PC-9 (cell line): ENCODE measurements around the gene EXOC3L2.

ENCODE experiments used
- CTCF ChIP-seq: fragments of 200-600 bp; sonication (generic); conservative IDR thresholded peaks from 2 replicates; pipeline ENCODE4 v1.6.1; 2017; ENCODE audit warnings: mixed run types, antibody characterized with exemption, mild to moderate bottlenecking, moderate library complexity
- EZH2 ChIP-seq: fragments of 200-600 bp; sonication (generic); IDR thresholded peaks from 2 replicates; pipeline ENCODE4 v1.8.0; 2017; ENCODE audit warnings: antibody characterized with exemption, low read depth

- no peak for TF ChIP-seq CTCF
- TF ChIP-seq EZH2 = no peak
Measured at GRCh38 chr19:45205810-45206209, 39.4 kb downstream of the EXOC3L2 start.
